ENCODE data around the gene KLHL41. TPM values are rescaled to one million over a fixed set of nuclear protein-coding genes. Genes with fewer than 3 reads are reported as not detected.
"Not testable (repeated sequence)": the region's sequence is repeated elsewhere in the genome, so short reads cannot be mapped to it uniquely, and the experiment has no call there.

The KLHL41 gene
- polyA plus RNA-seq, 3 donors: 1.2 to 2.1 (median 1.5) TPM

DNA sequence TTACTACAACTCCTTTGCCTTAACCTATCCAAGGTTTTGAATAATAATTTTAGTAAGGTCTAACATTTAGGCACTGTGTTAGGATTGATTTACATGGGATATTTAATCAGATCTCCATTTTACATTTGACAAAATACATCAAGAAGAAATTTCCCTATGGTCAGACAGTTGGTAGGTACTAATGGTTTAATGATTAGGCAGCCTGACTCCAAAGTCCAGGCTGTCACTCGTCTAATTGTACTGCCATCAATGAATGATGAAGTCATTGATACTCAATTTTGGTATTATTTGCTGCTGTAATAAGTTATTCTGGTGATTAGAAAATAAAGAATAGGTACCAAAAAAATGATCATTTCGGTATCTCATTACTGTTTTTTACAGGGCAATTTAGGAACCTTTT, 16.1 kb upstream of the KLHL41 start:
- DNase-seq (ENCODE audit: extremely low read depth in 1 of 11, low read depth in 9 of 11, low spot score in 4 of 11): no peak

DNA sequence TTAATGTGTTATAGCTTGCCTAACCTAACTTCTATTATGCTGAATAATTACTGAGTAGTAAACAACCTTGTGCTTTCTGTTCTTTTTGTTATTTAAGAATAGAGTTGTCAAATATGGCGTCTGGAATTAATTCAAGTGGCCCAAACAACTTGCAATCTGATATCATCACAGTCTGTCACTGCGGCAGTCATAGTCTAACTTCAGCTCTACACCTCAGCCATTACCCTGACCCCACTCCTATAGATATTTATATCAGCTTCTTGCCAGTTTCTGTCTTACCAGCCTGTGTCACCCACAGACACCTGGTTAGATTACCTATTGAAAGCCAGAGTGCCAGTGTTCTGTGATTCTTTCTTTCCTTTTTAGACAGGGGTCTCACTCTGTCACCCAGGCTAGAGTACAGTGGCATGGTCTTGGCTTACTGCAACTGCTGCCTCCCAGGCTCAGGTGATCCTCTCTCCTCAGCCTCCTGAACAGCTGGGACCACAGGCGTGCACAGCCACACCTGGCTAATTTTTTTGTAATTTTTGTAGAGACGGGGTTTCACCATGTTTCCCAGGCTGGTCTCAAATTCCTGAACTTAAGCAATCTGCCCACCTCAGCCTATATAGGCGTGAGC, 14.1 kb upstream of the KLHL41 start:
- DNase-seq (ENCODE audit: extremely low read depth in 1 of 11, low read depth in 9 of 11, low spot score in 4 of 11): no peak

DNA sequence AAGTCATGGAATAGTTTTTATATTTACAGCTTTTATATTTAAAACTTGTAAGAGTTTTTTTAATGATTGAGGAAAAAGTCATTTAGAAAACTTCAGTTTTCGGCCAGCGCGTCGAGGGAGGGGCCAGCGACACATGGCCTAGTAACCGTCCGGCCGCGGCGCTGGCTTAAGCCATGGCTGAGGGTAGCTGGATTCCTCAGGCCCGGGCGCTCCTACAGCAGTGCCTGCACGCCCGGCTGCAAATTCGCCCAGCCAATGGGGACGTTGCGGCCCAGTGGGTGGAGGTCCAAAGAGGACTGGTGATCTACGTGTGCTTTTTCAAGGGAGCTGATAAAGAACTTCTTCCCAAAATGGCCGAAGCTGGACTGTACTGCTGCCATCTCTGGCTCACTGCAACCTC, 4.9 kb upstream of the KLHL41 start:
- DNase-seq (ENCODE audit: extremely low read depth in 1 of 11, low read depth in 9 of 11, low spot score in 4 of 11): no peak

DNA sequence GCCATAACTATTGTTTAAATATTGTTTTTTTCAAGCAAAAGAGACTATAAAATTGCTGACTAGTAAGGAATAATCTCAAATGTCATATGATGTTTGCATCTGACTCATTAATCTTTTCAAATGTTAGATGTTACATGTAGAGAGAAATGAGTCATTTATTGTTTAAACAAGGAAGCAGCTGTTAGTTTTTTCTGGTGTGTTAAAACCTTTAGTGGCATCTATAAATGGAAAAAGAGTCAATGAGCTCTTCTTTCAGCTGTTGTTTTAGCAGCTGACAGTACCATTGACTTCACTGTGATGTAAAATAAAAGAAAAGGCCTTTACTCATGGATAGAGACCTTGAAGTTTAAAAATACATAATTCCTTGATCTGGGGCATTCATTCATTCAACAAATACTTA, 1.8 kb upstream of the KLHL41 start:
- no peak for DNase-seq (ENCODE audit: extremely low read depth in 1 of 11, low read depth in 9 of 11, low spot score in 4 of 11)

DNA sequence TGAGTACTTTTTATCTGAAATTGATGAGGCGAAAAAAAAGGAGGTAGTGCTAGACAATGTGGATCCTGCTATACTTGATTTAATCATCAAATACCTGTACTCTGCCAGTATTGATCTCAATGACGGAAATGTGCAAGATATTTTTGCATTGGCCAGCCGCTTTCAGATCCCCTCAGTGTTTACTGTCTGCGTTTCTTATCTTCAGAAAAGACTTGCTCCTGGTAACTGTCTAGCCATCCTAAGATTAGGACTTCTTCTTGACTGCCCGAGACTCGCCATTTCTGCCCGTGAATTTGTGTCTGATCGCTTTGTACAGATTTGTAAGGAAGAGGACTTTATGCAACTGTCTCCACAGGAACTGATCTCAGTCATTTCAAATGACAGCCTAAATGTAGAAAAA, 453 bp downstream of the KLHL41 start:
- DNase-seq (ENCODE audit: extremely low read depth in 1 of 11, low read depth in 9 of 11, low spot score in 4 of 11): no peak

DNA sequence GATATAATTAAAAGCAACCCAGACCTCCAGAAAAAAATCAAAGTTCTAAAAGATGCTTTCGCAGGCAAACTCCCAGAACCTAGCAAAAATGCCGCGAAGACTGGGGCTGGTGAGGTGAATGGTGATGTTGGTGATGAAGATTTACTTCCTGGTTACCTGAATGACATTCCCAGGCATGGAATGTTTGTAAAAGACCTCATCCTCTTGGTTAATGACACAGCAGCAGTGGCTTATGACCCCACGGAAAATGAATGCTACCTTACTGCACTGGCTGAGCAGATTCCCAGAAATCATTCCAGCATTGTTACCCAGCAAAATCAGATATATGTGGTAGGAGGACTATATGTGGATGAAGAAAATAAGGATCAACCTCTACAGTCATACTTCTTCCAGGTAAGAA, 994 bp downstream of the KLHL41 start:
- DNase-seq (ENCODE audit: extremely low read depth in 1 of 11, low read depth in 9 of 11, low spot score in 4 of 11): no peak

DNA sequence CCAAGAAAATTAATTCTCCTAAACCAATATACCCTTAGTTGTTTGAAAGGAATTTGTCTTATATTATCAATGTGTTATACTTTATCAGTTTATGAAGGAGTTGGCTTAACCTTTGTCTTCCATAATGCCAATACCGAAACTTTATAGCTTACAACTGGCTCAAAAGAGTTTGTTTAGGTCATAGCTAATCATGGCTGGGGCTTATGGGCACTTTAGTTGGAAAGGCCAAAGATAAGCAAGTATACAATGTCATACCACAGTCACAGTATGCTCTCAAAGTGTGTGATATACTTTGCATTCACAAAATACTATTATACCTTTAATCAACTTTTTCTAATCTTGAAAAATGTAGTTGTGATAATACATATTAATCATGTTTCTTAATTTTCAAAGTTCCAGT, 2.3 kb downstream of the KLHL41 start:
- no peak for DNase-seq (ENCODE audit: extremely low read depth in 1 of 11, low read depth in 9 of 11, low spot score in 4 of 11)

DNA sequence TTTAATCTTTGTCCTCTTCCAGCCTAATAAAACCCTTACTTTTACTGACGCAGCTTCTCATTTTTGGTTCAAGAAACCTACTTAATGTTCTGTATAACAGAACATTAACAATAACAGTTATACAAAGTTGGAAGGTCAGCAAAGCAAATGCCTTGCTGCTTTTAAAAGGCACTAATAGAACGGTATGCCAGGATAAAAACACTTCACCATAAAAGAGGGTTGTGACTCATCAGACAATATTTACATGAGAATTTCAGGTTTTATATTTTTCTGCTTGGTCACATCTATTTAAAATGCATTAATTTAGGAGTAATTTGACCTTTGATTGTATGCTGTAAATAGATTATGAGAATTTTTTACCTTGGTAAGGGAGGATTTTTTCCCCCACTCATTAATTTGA, 3.0 kb downstream of the KLHL41 start:
- no peak for DNase-seq (ENCODE audit: extremely low read depth in 1 of 11, low read depth in 9 of 11, low spot score in 4 of 11)

DNA sequence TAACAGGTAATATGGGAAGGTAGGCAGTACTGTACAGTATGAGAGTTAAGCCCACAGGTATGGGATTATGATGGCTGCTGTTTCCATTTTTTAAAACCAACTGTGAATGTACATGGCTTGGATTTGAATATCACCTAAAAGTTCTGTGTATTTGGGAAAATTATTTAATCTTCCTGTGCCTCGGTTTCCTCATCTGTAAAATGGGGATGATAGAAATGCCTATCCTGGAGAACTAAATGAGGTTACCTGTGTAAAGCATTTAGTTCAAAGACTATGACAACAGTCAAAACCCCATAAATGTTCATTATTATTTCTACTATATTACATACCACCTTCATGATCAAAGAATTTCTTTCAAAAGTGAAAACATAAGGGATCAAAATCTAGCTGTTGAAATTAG, 3.6 kb downstream of the KLHL41 start:
- no peak for DNase-seq (ENCODE audit: extremely low read depth in 1 of 11, low read depth in 9 of 11, low spot score in 4 of 11)

DNA sequence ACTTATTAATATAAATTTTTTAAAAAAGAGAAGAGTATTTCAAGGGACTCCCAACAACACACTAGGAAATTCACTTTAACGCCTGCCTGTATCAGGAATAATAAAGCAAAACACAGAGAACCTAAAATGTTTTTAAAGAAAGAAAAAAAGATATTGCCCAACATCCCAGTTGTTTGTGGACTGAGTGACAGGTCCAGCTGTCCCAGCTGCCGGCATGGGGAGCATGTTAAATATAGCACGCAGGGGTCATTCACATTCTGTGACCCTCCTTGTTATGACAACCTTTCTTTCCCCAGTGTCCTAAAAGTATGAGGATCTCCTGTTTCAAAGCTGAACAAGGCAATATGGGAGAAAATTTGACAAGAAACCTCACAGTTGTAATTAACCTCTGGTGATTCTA, 4.4 kb downstream of the KLHL41 start:
- DNase-seq (ENCODE audit: extremely low read depth in 1 of 11, low read depth in 9 of 11, low spot score in 4 of 11): no peak

DNA sequence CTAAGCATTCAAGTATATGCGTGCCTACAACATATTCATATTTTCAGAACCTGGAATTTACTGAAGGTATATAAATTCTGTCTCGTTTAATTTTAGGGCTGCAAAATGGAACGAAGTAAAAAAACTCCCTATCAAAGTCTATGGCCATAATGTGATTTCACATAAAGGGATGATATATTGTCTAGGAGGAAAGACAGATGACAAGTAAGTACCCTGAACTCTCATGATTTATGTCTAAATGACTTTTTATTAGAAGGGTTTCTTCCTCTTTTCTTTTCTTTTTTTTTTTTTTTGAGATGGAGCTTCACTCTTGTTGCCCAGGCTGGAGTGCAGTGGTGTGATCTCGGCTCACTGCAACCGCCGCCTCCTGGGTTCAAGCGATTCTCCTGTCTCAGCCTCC, 5.3 kb downstream of the KLHL41 start:
- not testable (repeated sequence) for DNase-seq (ENCODE audit: extremely low read depth in 1 of 11, low read depth in 9 of 11, low spot score in 4 of 11)

DNA sequence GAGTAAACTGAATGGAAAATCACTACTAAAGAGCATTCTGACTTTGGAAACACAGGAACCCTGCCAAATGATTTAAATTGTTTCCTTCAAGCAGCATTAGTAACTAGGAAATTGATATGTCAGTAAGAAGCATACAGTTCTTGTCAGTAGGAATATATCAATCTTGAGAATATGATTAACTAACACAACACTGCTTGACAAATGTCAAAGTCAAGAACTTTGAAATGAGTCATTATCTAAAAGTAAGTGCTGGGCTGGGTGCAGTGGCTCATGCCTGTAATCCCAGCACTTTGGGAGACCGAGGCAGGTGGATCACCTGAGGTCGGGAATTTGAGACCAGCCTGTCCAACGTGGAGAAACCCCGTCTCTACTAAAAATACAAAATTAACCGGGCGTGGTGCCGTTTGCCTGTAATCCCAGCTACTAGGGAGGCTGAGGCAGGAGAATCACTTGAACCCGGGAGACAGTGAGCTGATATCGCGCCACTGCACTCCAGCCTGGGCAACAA, 7.0 kb downstream of the KLHL41 start:
- DNase-seq (ENCODE audit: extremely low read depth in 1 of 11, low read depth in 9 of 11, low spot score in 4 of 11): not testable (repeated sequence)

DNA sequence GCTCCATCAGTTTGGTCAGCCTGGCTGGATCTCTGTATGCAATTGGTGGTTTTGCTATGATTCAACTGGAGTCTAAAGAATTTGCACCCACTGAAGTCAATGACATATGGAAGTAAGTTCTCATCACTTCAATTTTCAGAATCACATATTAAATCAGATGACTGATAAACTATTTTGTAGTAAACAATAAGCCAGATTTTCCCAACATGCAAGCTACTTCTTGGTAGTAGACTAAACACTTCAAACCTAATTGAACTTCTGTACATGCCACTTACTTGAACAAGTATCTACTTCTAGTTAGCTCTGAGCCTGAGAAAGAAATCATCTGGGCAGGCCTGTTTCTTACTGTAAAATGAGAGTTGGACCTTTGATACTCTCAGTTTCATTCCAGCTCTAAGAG, 11.4 kb downstream of the KLHL41 start:
- no peak for DNase-seq (ENCODE audit: extremely low read depth in 1 of 11, low read depth in 9 of 11, low spot score in 4 of 11)

DNA sequence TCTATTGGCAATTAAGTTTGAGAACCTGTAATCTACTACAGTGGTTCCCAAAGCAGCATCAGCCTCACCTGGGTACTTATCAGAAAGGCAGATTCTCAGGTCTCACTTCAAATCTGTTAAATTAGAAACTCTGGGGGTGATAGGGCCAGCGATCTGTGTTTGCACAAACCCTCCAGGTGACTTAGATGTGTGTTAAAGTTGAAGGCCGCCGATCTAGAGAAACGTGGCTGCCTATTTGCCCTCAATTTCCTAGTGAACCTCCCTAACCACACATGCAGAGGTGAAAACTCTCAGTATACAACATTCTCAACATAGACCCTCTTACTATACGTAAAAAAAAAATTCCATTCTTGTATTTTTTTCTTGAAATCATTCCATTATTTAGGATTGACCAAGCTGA, 14.2 kb downstream of the KLHL41 start:
- no peak for DNase-seq (ENCODE audit: extremely low read depth in 1 of 11, low read depth in 9 of 11, low spot score in 4 of 11)

DNA sequence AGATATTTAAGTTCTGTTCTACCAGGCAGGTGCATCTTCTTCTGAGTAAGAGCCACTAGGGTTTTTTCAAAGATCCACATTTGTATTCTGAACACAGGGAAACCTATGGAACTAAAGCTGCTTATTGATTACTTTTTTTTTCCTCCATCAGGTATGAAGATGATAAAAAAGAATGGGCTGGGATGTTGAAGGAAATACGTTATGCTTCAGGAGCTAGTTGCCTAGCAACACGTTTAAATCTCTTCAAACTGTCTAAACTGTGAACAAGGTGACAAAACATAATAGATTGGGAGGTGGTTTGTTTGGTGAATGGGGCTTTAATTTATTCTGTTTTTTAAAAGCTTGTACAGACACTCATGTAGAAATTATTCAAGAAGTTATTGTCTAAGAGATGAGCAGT, 15.9 kb downstream of the KLHL41 start:
- no peak for DNase-seq (ENCODE audit: extremely low read depth in 1 of 11, low read depth in 9 of 11, low spot score in 4 of 11)

DNA sequence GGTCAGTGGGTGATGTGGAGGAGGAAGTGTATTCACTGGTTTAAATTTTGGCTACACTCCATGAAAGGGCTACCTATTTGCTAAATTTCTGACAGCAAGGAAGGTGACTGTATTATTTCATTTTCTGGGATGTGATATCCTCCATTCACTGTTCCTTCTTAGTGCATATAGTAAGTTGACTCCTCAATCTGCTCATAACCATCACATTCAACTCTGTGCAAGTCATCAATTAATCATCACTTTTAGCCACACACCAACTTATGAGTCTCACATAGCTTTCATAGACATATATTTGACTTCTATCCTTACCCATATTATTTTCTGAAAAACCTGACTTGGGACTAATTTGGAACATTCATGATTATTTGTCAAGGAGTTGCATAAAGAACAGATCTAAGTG, 16.9 kb downstream of the KLHL41 start:
- DNase-seq (ENCODE audit: extremely low read depth in 1 of 11, low read depth in 9 of 11, low spot score in 4 of 11): no peak

DNA sequence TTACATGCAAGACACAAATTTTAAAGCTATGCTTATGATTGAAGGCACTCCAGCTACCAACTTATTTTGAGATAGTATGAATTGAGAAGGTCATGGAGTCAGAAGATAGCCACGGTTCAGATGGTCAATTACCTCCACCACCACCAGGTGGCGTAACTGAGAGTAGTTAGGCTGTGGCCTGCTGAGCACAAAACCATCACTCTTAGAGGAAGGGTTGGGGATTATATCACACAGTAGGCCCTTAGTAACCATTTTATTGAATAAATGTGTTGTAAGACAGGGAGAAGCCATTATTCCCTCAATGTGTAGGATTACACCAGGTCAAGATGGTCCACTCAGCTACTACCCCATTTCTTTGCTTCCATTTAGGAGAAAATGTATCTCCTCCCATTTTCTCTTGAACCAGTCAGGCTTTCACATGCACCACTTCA, 18.8 kb downstream of the KLHL41 start:
- peak in 10 of 11 donors; percentile 9 to 39 (median 16) for DNase-seq (ENCODE audit: extremely low read depth in 1 of 11, low read depth in 9 of 11, low spot score in 4 of 11)

DNA sequence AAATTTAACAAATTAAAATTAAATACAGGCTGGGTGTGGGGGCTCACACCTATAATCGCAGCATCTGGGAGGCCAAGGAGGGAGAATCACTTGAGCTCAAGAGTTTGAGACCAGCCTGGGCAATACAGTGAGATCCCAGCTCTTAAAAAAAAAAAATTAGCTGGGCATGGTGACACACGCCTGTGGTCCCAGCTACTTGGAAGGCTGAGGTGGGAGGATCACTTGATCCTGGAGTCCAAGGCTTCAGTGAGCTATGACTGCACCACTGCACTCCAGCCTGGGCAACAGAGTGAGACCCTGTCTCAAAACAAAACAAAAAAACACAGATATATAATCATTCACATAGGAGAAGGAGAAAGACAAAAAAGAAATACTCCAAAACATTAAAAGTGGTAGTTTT, 30.0 kb downstream of the KLHL41 start:
- DNase-seq (ENCODE audit: extremely low read depth in 1 of 11, low read depth in 9 of 11, low spot score in 4 of 11): not testable (repeated sequence)

DNA sequence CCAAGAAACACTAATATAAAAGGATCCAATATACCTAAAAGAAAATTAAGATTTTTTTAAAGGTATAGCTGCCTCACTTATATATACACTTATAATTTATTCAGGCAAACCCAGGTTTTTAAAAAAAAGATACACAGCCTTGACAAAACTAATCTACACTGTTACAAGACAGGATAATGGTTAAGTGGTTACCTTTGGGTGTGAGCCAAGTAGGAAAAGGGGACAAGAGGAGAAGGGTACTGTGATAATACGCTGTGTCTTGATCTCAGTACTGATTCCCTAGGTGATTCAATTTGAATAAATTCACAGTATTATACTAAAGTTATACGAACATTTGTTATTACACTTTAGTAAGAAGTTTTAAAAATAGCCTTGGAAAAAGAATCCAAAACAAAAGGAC, 30.6 kb downstream of the KLHL41 start:
- no peak for DNase-seq (ENCODE audit: extremely low read depth in 1 of 11, low read depth in 9 of 11, low spot score in 4 of 11)

DNA sequence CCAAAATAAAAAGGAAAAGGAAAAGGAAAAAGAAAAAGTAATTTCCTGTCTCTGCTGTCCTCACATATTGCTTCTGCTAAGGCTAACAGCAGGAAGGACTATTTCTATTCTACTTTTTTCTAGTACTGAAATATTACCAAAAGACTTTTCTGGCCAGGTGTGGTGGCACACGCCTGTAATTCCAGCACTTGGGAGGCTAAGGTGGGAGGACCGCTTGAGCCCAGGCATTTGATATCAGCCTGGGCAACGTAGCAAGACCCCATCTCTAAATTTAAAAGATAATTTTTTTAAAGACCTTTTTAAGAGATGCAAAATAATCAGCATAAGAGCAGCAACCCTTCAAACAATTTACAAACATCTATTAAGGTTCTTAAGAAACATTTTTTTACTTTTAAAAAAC, 32.9 kb downstream of the KLHL41 start:
- no peak for DNase-seq (ENCODE audit: extremely low read depth in 1 of 11, low read depth in 9 of 11, low spot score in 4 of 11)

DNA sequence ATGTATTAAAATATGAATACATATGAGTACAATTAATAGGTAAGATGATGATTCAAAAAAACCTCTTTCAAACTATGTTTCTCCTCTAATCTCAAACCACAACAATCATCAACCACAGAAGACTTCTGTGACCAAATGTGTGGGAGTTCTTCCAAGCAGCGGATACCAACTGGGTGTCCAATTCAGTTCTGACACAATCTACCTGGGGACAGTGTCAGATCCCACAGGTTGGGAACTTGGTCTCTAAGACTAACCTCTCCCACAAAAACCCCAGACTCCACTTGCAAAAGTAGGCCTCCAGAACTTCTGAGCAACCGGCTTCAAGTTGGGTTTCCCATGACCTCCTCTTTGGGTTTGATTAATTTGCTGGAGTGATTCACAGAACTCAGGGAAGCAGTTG, 37.3 kb downstream of the KLHL41 start:
- DNase-seq (ENCODE audit: extremely low read depth in 1 of 11, low read depth in 9 of 11, low spot score in 4 of 11): no peak

DNA sequence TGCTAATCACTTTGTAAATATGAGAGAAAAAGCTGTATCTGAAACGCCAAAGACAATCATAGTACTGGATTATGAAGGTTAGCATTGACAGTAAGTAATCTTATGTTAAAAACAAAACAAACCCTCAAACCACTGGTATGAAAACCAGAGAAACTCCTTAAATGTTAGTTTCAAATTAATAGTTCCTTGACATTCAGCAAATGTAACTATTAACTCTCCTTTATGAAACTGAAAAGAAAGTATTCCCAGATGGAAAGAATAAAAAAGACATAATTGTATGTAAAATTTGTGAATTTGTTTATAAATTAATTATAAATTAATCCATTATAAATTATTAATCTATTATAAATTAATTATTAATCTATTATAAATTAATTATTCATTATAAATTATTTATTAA, 51.9 kb downstream of the KLHL41 start:
- DNase-seq (ENCODE audit: extremely low read depth in 1 of 11, low read depth in 9 of 11, low spot score in 4 of 11): no peak
